Activated effector memory CD4-positive, alpha-beta T cell treated with Interleukin-2 at 50 U/mL for 16 hours (primary cell): Measurements from ENCODE around the gene LRRN2.
"Not testable (repeated sequence)": the region's sequence is repeated elsewhere in the genome, so short reads cannot be mapped to it uniquely, and the experiment has no call there.

Source experiments
- DNase-seq: peaks from one replicate; pipeline ENCODE4 v3.0.0-alpha.2; 2020

Gene LRRN2

GRCh38 chr1:204658295-204658694, 27.2 kb downstream of the LRRN2 start:
- no peak for DNase-seq

- no peak for DNase-seq
Observed at GRCh38 chr1:204653590-204654340, 31.8 kb downstream of the LRRN2 start.

GRCh38 chr1:204652497-204652896, 33.0 kb downstream of the LRRN2 start:
- no peak for DNase-seq

- DNase-seq: no peak
Observed at GRCh38 chr1:204651843-204652421, 33.6 kb downstream of the LRRN2 start.

- DNase-seq: no peak
Observed at GRCh38 chr1:204650911-204651570, 34.5 kb downstream of the LRRN2 start.

GRCh38 chr1:204649721-204650521, 35.6 kb downstream of the LRRN2 start:
- no peak for DNase-seq

- DNase-seq: no peak
Observed at GRCh38 chr1:204648576-204648975, 37.0 kb downstream of the LRRN2 start.

GRCh38 chr1:204647805-204648153, 37.8 kb downstream of the LRRN2 start:
- no peak for DNase-seq

- no peak for DNase-seq
Observed at GRCh38 chr1:204647114-204647804, 38.3 kb downstream of the LRRN2 start.

GRCh38 chr1:204645666-204646065, 39.9 kb downstream of the LRRN2 start:
- no peak for DNase-seq

- DNase-seq: no peak
Observed at GRCh38 chr1:204645251-204645650, 40.3 kb downstream of the LRRN2 start.

GRCh38 chr1:204643503-204643902, 42.0 kb downstream of the LRRN2 start:
- DNase-seq: no peak

- no peak for DNase-seq
Observed at GRCh38 chr1:204641936-204642335, 43.6 kb downstream of the LRRN2 start.

GRCh38 chr1:204641455-204641854, 44.1 kb downstream of the LRRN2 start:
- no peak for DNase-seq

GRCh38 chr1:204640578-204640977, 45.0 kb downstream of the LRRN2 start:
- no peak for DNase-seq

- DNase-seq: no peak
Observed at GRCh38 chr1:204634260-204634910, 51.2 kb downstream of the LRRN2 start.

- no peak for DNase-seq
Observed at GRCh38 chr1:204633665-204634064, 51.9 kb downstream of the LRRN2 start.

GRCh38 chr1:204630132-204630905, 55.2 kb downstream of the LRRN2 start:
- no peak for DNase-seq

GRCh38 chr1:204629459-204629858, 56.1 kb downstream of the LRRN2 start:
- not testable (repeated sequence) for DNase-seq

GRCh38 chr1:204628868-204629267, 56.7 kb downstream of the LRRN2 start:
- DNase-seq: no peak

GRCh38 chr1:204627436-204627835, 58.1 kb downstream of the LRRN2 start:
- DNase-seq: no peak
